HepG2 (cell line): Measurements from ENCODE around the gene GABARAPL2. TPM values are rescaled to one million over a fixed set of nuclear protein-coding genes. Genes with fewer than 3 reads are reported as not detected.

ENCODE experiments used
- DR1 ChIP-seq: sonication (generic); formaldehyde crosslinking; IDR thresholded peaks from 2 replicates; pipeline ENCODE4 v1.8.0; 2021; ENCODE audit warnings: mild to moderate bottlenecking, missing genetic modification reagents, inconsistent platforms
- GRHL1 ChIP-seq: sonication (generic); formaldehyde crosslinking; conservative IDR thresholded peaks from 2 replicates; pipeline ENCODE4 v1.8.0; 2022; ENCODE audit warnings: missing genetic modification reagents
- HOXA7 ChIP-seq: sonication (generic); formaldehyde crosslinking; IDR thresholded peaks from 2 replicates; pipeline ENCODE4 v1.8.1; 2022; ENCODE audit warnings: mild to moderate bottlenecking, missing genetic modification reagents, moderate library complexity
- MTF2 ChIP-seq: sonication (generic); formaldehyde crosslinking; IDR thresholded peaks from 2 replicates; pipeline ENCODE4 v1.5.0; 2020; ENCODE audit warnings: missing genetic modification reagents, borderline replicate concordance
- PAWR ChIP-seq: sonication (generic); formaldehyde crosslinking; IDR thresholded peaks from 2 replicates; pipeline ENCODE4 v1.4.0; 2020; ENCODE audit warnings: missing genetic modification reagents, mild to moderate bottlenecking, borderline replicate concordance
- RBM39 ChIP-seq: fragments of 200-400 bp; formaldehyde crosslinking; IDR thresholded peaks from one replicate; pipeline ENCODE4 v1.6.1; 2018; ENCODE audit warnings: antibody characterized with exemption, mild to moderate bottlenecking, low read depth, low read length; ENCODE audit not compliant: poor library complexity, severe bottlenecking
- USF2 ChIP-seq, 2 experiments: sonication (generic) in 1 of 2; formaldehyde crosslinking in 1 of 2; IDR thresholded peaks; 2 replicates each; pipeline versions ENCODE4 v1.5.1 to v1.6.1; 2011 to 2020; ENCODE audit warnings: borderline replicate concordance in 1 of 2, low read depth in 1 of 2, low read length in 1 of 2, mild to moderate bottlenecking in 1 of 2, missing genetic modification reagents in 1 of 2, moderate library complexity in 1 of 2
- ZBTB40 ChIP-seq, 2 experiments: fragments of 450-650 bp in 1 of 2; sonication (generic) in 1 of 2; formaldehyde crosslinking in 1 of 2; IDR thresholded peaks; 2 replicates each; pipeline versions ENCODE4 v1.6.1 to v1.8.0; 2016 to 2022; ENCODE audit warnings: antibody characterized with exemption in 1 of 2, mild to moderate bottlenecking in 1 of 2, missing genetic modification reagents in 1 of 2
- ZNF281 ChIP-seq: sonication (generic); formaldehyde crosslinking; IDR thresholded peaks from 2 replicates; pipeline ENCODE4 v1.4.0; 2020; ENCODE audit warnings: missing genetic modification reagents, borderline replicate concordance
- polyA plus RNA-seq, 8 experiments: library from polyadenylated mRNA; depleted of rRNA in 3 of 8; stranded (reverse) in 7 of 8; unstranded in 1 of 8; fragments of >200 nt; fragmentation: Illumina TruSeq in 4 of 8; extraction: Trizol in 4 of 8; gene quantifications; 2 replicates each; pipeline versions ENCODE4 v1.2.1 to v1.2.3, GENCODE V29; 2011 to 2016; ENCODE audit warnings: low read depth in 4 of 8, missing spikeins in 1 of 8, mixed read lengths in 1 of 8; ENCODE audit not compliant: insufficient read depth in 1 of 8
- total RNA-seq, 5 experiments: library from RNA; depleted of rRNA; stranded (reverse); fragments of >200 nt; fragmentation: Illumina TruSeq; extraction: Trizol; gene quantifications; 2 replicates each; pipeline ENCODE4 v1.2.3, GENCODE V29; 2016; ENCODE audit warnings: low read depth in 1 of 5

GABARAPL2 gene
- total and polyA plus RNA-seq, 2 of the 13 experiments (the other 11 are each of a cell fraction or from before 2014, with no cell fraction given) = 76.4 to 83.0 TPM

GRCh38 chr16:75622761-75623605, 56.8 kb downstream of the GABARAPL2 start, which contains the start of gene ADAT1 (continued):
- TF ChIP-seq ZBTB40 (IDR thresholded peaks at IDR 0.05) = peak; percentile 58
- peak; percentile 76 for TF ChIP-seq ZBTB40 (CRISPR knock-in tag; IDR thresholded peaks at IDR 0.05)
- TF ChIP-seq RBM39 = peak; percentile 50
- no peak for TF ChIP-seq GRHL1 (CRISPR knock-in tag)
- no peak for TF ChIP-seq USF2 (IDR thresholded peaks at IDR 0.05; ENCODE audit: low read depth, low read length)
- TF ChIP-seq USF2 (CRISPR knock-in tag; IDR thresholded peaks at IDR 0.05; ENCODE audit: borderline replicate concordance) = peak; percentile 32; the same call in 1 of the 2 replicates
- TF ChIP-seq HOXA7 (CRISPR knock-in tag) = no peak
- TF ChIP-seq PAWR = no peak
- no peak for TF ChIP-seq MTF2 (CRISPR knock-in tag)
- no peak for TF ChIP-seq DR1
- TF ChIP-seq ZNF281 (CRISPR knock-in tag) = 0 out of 2 replicates have a peak, but pooled peaks have one; percentile 10
